Transverse colon (tissue), 4 donors: Measurements from ENCODE around the gene FKBP1A. TPM values are rescaled to one million over a fixed set of nuclear protein-coding genes. Genes with fewer than 3 reads are reported as not detected.

ENCODE experiments used
- DNase-seq: peaks from one replicate; pipeline ENCODE4 v3.0.0-alpha.2; 2019
- H3K27ac ChIP-seq, 4 donors: fragments of 200-600 bp; sonication (generic); 2 replicates each; pipeline ENCODE4 v1.5.1; 2016 to 2018; ENCODE audit warnings: inconsistent platforms in 4 of 4
- H3K27me3 ChIP-seq: fragments of 200-600 bp; sonication (generic); 2 replicates; pipeline ENCODE4 v1.5.1; 2017; ENCODE audit warnings: inconsistent platforms
- H3K36me3 ChIP-seq, 4 donors: fragments of 200-600 bp; sonication (generic); 2 replicates each; pipeline ENCODE4 v1.5.1; 2017 to 2019; ENCODE audit warnings: inconsistent platforms in 4 of 4
- H3K4me1 ChIP-seq, 4 donors: fragments of 200-600 bp; sonication (generic); 2 replicates each; pipeline ENCODE4 v1.5.1; 2017 to 2020; ENCODE audit warnings: inconsistent platforms in 4 of 4
- H3K4me3 ChIP-seq, 4 donors: fragments of 200-600 bp; sonication (generic); 1 replicate in 1 of 4; 2 replicates in 3 of 4; pipeline versions ENCODE4 v1.5.1 to v1.6.1; 2017 to 2019; ENCODE audit warnings: inconsistent platforms in 4 of 4
- H3K9me3 ChIP-seq, 2 donors: fragments of 200-600 bp; sonication (generic); 2 replicates each; pipeline ENCODE4 v1.5.1; 2017 to 2019; ENCODE audit warnings: inconsistent platforms in 2 of 2
- EP300 ChIP-seq: sonication (generic); formaldehyde crosslinking; IDR thresholded peaks from one replicate; pipeline ENCODE4 v1.6.1; 2017; ENCODE audit warnings: antibody characterized with exemption, low read depth
- POLR2A ChIP-seq: fragments of 450-650 bp; IDR thresholded peaks from one replicate; pipeline ENCODE4 v1.6.1; 2016; ENCODE audit warnings: antibody characterized with exemption, mild to moderate bottlenecking, moderate library complexity
- POLR2AphosphoS5 ChIP-seq, 3 donors: sonication (generic); formaldehyde crosslinking; IDR thresholded peaks; one replicate each; pipeline ENCODE4 v1.6.1; 2016; ENCODE audit warnings: antibody characterized with exemption in 3 of 3
- WGBS, 2 donors: methylation state at CpG; one replicate each; pipeline ENCODE4 v1.1.5; 2018; ENCODE audit warnings: low coverage in 1 of 2; 5-methylcytosine and 5-hydroxymethylcytosine counted together
- in situ Hi-C, 4 donors: fragments of 200-750 bp; cut with MboI; loops; one replicate each; pipeline versions ENCODE4 v1.15.0 to v1.15.1; 2017; ENCODE audit warnings: low sequenced_read_pairs in 3 of 4, low pct_ligation_motif_present in 1 of 4, low pct_unique_long_range_greater_than_20kb in 1 of 4
- intact Hi-C: fragments of 100-400 bp; cut with DNase I; formaldehyde crosslinking; loops from one replicate; pipeline ENCODE4 v1.15.1; 2023; ENCODE audit warnings: low total_unique reads
- total RNA-seq, 4 donors: library from RNA; depleted of rRNA; stranded (reverse); fragments of >200 nt; gene quantifications; one replicate each; pipeline ENCODE4 v1.1.0, GENCODE V29; 2016
- TF ChIP-seq, protein P1 (sequence below), 5 experiments: fragments of 200-600 bp in 3 of 5; fragments of 450-650 bp in 2 of 5; sonication (generic) in 3 of 5; IDR thresholded peaks; 1 replicate in 2 of 5; 2 replicates in 3 of 5; pipeline ENCODE4 v1.5.1; 2016 to 2017; ENCODE audit warnings: antibody characterized with exemption in 5 of 5, inconsistent platforms in 3 of 5, mild to moderate bottlenecking in 2 of 5, moderate library complexity in 1 of 5

The FKBP1A gene
- total RNA-seq, 4 donors from 2014 or later, result 120 to 202 (median 144) TPM

DNA sequence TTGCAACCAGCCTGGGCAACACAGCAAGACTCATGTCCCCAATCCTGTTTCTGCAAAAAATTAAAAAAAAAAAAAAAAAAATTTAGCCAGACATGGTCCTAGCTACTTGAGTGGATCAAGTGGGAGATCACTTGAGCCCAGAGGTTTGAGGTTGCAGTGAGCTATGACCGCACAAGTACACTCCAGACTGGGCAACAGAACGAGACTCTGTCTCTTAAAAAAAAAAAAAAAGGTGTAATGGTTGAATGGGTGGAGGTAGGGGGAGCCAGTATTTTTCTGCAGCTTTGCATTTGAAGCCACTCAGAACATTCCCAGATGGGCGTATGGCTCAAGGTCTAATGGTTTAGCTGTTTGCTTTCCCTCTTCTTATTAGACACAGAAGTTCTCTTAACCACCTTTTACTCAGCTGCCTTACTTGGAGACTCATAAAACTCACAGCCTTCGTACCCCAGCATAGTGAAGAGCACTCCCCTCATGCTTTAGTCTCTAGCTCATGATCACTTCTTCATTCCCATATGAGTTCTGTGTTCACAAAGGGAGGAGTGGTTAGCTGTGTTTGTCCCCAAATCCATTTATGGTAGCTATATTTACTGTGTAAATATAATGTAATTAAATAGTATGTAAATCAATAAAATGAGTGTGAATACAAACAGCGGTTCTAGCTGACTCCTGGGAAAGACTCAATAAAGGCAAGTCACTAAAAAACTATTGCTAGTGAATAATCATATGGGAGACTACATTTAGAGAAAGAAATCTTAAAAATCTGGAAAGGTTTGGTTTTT lies 9.0 kb downstream of the FKBP1A start:
- WGBS, 2 donors, result 53 to 54% methylated on average over 5 of the region's 5 CpGs
- no peak for DNase-seq
- in situ Hi-C loops (loop anchor here in 2 of 4 donors (10.0 kb wide), 2 partner anchors 49 to 69 kb away; no protein-coding TSS in a partner anchor), intact Hi-C loops (no loop called here)
- Histone ChIP-seq H3K27ac (peak overlapping the region; percentile 46 to 59 (median 59)), H3K9me3 (no peaks in the 10 kb centered on the region), H3K4me1 (peaks cover 39 to 95% (median 67%) of the 10 kb centered on the region in 4 donors), H3K36me3 (no peaks in the 10 kb centered on the region), H3K4me3 (no peak overlapping the region), H3K27me3 (no peaks in the 10 kb centered on the region)
- peak in 1 of 3 donors; percentile 32 for TF ChIP-seq POLR2AphosphoS5 (IDR thresholded peaks at IDR 0.05)
- TF ChIP-seq EP300, result no peak
- no peak for TF ChIP-seq POLR2A
- TF ChIP-seq, protein P1, sequence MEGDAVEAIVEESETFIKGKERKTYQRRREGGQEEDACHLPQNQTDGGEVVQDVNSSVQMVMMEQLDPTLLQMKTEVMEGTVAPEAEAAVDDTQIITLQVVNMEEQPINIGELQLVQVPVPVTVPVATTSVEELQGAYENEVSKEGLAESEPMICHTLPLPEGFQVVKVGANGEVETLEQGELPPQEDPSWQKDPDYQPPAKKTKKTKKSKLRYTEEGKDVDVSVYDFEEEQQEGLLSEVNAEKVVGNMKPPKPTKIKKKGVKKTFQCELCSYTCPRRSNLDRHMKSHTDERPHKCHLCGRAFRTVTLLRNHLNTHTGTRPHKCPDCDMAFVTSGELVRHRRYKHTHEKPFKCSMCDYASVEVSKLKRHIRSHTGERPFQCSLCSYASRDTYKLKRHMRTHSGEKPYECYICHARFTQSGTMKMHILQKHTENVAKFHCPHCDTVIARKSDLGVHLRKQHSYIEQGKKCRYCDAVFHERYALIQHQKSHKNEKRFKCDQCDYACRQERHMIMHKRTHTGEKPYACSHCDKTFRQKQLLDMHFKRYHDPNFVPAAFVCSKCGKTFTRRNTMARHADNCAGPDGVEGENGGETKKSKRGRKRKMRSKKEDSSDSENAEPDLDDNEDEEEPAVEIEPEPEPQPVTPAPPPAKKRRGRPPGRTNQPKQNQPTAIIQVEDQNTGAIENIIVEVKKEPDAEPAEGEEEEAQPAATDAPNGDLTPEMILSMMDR (IDR thresholded peaks at IDR 0.05), result no peak

DNA sequence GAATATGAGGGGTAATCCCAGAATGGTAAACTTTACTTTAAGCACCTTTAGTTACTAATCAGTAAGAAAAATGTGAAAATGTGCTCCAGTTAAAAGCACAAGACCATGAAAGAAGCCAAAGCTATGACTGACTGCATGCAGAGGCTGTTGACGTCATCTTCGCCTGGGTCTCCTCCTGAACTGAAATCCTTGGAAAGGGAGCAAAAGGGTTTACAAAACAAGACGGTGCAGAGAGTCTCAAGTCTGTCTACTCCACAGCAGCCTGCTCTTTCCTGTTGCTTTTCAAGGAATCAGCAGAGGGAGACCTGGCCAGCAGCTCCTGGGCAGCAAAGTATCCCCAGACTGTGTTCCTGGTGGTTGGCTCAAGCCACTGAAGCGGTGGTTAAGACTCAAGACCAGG lies 10.2 kb downstream of the FKBP1A start:
- 60 to 67% methylated on average over 2 to 4 of the region's 4 CpGs for WGBS, 2 donors
- H3K36me3 ChIP-seq, result no peaks in the 10 kb centered on the region
- peak overlapping the region; percentile 46 to 59 (median 59) for H3K27ac ChIP-seq
- no peak overlapping the region for H3K4me3 ChIP-seq
- intact Hi-C loops (no loop called here), in situ Hi-C loops (loop anchor here in 2 of 4 donors (10.0 kb wide), 2 partner anchors 48 to 68 kb away; no protein-coding TSS in a partner anchor)
- DNase-seq, result no peak
- no peaks in the 10 kb centered on the region for H3K9me3 ChIP-seq
- H3K27me3 ChIP-seq, result no peaks in the 10 kb centered on the region
- TF ChIP-seq, protein P1 (IDR thresholded peaks at IDR 0.05), result no peak
- TF ChIP-seq EP300, result no peak
- no peak for TF ChIP-seq POLR2AphosphoS5 (IDR thresholded peaks at IDR 0.05)
- TF ChIP-seq POLR2A, result no peak
- peaks cover 35 to 89% (median 64%) of the 10 kb centered on the region in 4 donors for H3K4me1 ChIP-seq

DNA sequence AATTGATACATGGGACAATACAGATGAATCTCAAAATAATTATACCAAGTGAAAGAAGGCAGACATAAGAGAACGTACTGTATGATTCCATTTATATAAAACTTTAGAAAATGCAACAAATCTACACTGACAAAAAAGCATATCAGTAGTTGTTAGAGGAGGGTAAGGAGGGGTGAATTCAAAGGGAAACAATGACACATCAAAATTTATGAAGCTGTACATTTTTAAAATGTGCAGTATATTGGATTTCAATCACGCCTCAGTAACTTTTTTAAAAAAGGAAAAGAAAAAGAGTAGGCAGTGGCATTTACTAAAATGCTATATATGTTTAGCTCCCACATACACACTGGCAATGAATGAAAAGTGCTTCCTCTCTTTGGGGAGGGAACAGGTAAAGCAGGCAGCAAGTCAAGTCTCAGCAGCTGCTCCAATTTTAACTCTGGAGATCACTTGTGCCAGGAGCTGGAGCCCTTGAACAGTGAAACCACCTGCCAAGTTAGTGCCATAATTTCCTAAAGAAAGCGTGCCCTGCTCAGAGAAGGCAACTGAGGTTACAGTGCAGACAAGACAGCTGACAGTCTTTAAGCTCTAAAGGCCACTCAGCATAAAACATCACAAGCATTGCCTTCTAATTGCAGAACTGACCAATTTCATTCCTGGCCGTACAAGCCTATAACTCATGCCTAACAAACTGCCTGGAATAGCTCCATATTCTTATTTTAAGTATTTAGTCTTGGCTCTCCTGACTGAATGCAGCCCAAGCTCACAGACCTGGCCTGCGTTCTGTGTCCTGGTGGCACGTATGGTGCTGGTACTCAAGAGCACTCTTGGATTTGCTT lies 10.9 kb downstream of the FKBP1A start:
- Histone ChIP-seq H3K27ac (peak overlapping the region; percentile 46 to 59 (median 59)), H3K4me1 (peaks cover 34 to 92% (median 68%) of the 10 kb centered on the region in 4 donors), H3K36me3 (no peaks in the 10 kb centered on the region), H3K9me3 (no peaks in the 10 kb centered on the region), H3K27me3 (no peaks in the 10 kb centered on the region), H3K4me3 (no peak overlapping the region)
- intact Hi-C loops (no loop called here), in situ Hi-C loops (loop anchor here in 2 of 4 donors (10.0 kb wide), 2 partner anchors 47 to 67 kb away; no protein-coding TSS in a partner anchor)
- no peak for DNase-seq
- TF ChIP-seq, protein P1 (IDR thresholded peaks at IDR 0.05), result no peak
- peak in 1 of 3 donors; percentile 14 for TF ChIP-seq POLR2AphosphoS5 (IDR thresholded peaks at IDR 0.05)
- no peak for TF ChIP-seq EP300
- 61 to 73% methylated on average over 4 to 6 of the region's 6 CpGs for WGBS, 2 donors

DNA sequence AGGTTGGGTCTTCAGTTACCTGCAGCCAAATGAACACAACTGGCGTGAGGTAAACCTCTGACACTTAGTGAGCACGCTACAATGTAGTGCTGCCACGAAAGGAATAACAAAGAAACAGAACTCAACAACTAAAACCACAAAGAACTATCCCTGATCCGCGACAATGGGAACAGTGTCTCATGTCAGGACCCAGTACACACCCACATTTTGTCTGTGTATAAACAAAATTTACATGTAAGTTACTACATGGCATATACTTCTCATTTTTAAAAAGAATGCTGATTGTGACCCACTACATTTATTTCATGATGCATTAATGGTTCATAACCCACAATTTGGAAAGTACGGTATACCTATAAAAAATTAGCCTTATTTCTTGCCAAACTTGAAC lies 14.1 kb downstream of the FKBP1A start:
- no peaks in the 10 kb centered on the region for H3K9me3 ChIP-seq
- H3K27ac ChIP-seq, result no peak overlapping the region
- H3K4me3 ChIP-seq, result no peak overlapping the region
- DNase-seq, result no peak
- H3K4me1 ChIP-seq, result peaks cover 16 to 91% (median 58%) of the 10 kb centered on the region in 4 donors
- TF ChIP-seq POLR2AphosphoS5 (IDR thresholded peaks at IDR 0.05), result no peak
- TF ChIP-seq EP300, result no peak
- TF ChIP-seq, protein P1 (IDR thresholded peaks at IDR 0.05), result no peak
- no peak for TF ChIP-seq POLR2A
- H3K27me3 ChIP-seq, result no peaks in the 10 kb centered on the region
- WGBS, 2 donors, result 86 to 89% methylated on average over 4 to 6 of the region's 6 CpGs
- intact Hi-C loops (no loop called here), in situ Hi-C loops (no loop called here)
- peaks cover 0 to 6% (median 0%) of the 10 kb centered on the region in 4 donors for H3K36me3 ChIP-seq
